B cell (primary cell): ENCODE results near the gene ZDHHC14. TPM values are rescaled to one million over a fixed set of nuclear protein-coding genes. Genes with fewer than 3 reads are reported as not detected.

Experiments
- ATAC-seq: fragments of 200-7000 bp; cut with Tn5 transposase; one replicate; pipeline ENCODE4 v1.10.0; 2021; ENCODE audit warnings: low read depth, mild to moderate bottlenecking, moderate number of reproducible peaks, moderate library complexity
- CTCF ChIA-PET: fragments of 350-600 bp; sonication (Branson Sonifier 250); formaldehyde crosslinking; loops from one replicate; lab custom pipeline; 2021; ENCODE audit warnings: antibody characterized with exemption, inconsistent platforms; lab: Charles Lee
- POLR2A ChIA-PET: fragments of 350-600 bp; sonication (Branson Sonifier 250); formaldehyde crosslinking; loops from one replicate; lab custom pipeline; 2021; ENCODE audit warnings: antibody characterized with exemption; lab: Charles Lee
- DNase-seq: peaks from one replicate; pipeline ENCODE4 v3.0.0; 2013
- H2AFZ ChIP-seq: 2 replicates; pipeline ENCODE4 v1.6.1; 2012; ENCODE audit warnings: mild to moderate bottlenecking, low read depth, low read length; ENCODE audit not compliant: insufficient read depth, poor library complexity, severe bottlenecking
- H3K27ac ChIP-seq, 2 donors: 1 replicate in 1 of 2; 2 replicates in 1 of 2; pipeline ENCODE4 v1.5.1; 2012 to 2013; ENCODE audit warnings: low read length in 2 of 2, mild to moderate bottlenecking in 2 of 2, moderate library complexity in 1 of 2
- H3K27me3 ChIP-seq, 4 experiments: fragments of 200-600 bp in 1 of 4; sonication (generic) in 1 of 4; replicated peaks in 1 of 4; 1 replicate in 2 of 4; 2 replicates in 2 of 4; pipeline versions ENCODE4 v1.6.1 to v1.7.0; 2013 to 2016; ENCODE audit warnings: low read length in 3 of 4, mild to moderate bottlenecking in 2 of 4, mixed read lengths in 1 of 4, moderate library complexity in 1 of 4; ENCODE audit not compliant: insufficient read depth in 4 of 4, control insufficient read depth in 3 of 4; ENCODE audit errors: control extremely low read depth in 1 of 4
- H3K36me3 ChIP-seq, 2 experiments: replicated peaks in 1 of 2; 1 replicate in 1 of 2; 2 replicates in 1 of 2; pipeline versions ENCODE4 v1.6.1 to v1.7.1; 2013; ENCODE audit warnings: low read length in 1 of 2; ENCODE audit not compliant: insufficient read depth in 2 of 2, control insufficient read depth in 1 of 2; ENCODE audit errors: control extremely low read depth in 1 of 2, extremely low read depth in 1 of 2
- H3K4me1 ChIP-seq, 2 donors: fragments of 200-600 bp in 1 of 2; sonication (generic) in 1 of 2; 1 replicate in 1 of 2; 2 replicates in 1 of 2; pipeline versions ENCODE4 v1.5.1 to v1.6.1; 2013 to 2017; ENCODE audit warnings: low read length in 2 of 2; ENCODE audit not compliant: control insufficient read depth in 2 of 2, insufficient read depth in 2 of 2
- H3K4me2 ChIP-seq: replicated peaks from 2 replicates; pipeline ENCODE3; 2012; ENCODE audit warnings: mild to moderate bottlenecking, low read depth, low read length; ENCODE audit not compliant: poor library complexity, severe bottlenecking
- H3K4me3 ChIP-seq, 5 experiments: fragments of 200-600 bp in 1 of 5; sonication (generic) in 1 of 5; 1 replicate in 3 of 5; 2 replicates in 2 of 5; pipeline versions ENCODE4 v1.5.1 to v1.7.0; 2011 to 2016; ENCODE audit warnings: low read length in 4 of 5, mild to moderate bottlenecking in 4 of 5, low read depth in 2 of 5, control low read depth in 1 of 5, moderate library complexity in 1 of 5; ENCODE audit not compliant: insufficient read depth in 1 of 5; ENCODE audit errors: control extremely low read depth in 1 of 5, extremely low read depth in 1 of 5
- H3K79me2 ChIP-seq: fragments of 200-600 bp; sonication (generic); one replicate; pipeline ENCODE4 v1.6.0; 2016; ENCODE audit warnings: low read length; ENCODE audit not compliant: control insufficient read depth, insufficient read depth
- H3K9ac ChIP-seq: fragments of 200-600 bp; sonication (generic); 2 replicates; pipeline ENCODE4 v1.6.1; 2017; ENCODE audit warnings: mild to moderate bottlenecking, low read length, moderate library complexity
- H3K9me3 ChIP-seq, 3 donors: one replicate each; pipeline versions ENCODE4 v1.6.1 to v1.7.1; 2013; ENCODE audit warnings: low read length in 2 of 3; ENCODE audit not compliant: control insufficient read depth in 2 of 3, insufficient read depth in 1 of 3; ENCODE audit errors: control extremely low read depth in 1 of 3
- H4K20me1 ChIP-seq: 2 replicates; pipeline ENCODE4 v1.6.0; 2012; ENCODE audit warnings: mild to moderate bottlenecking, low read length; ENCODE audit not compliant: insufficient read depth, control insufficient read depth, poor library complexity, severe bottlenecking
- H3K27ac Mint-ChIP-seq: one replicate; pipeline ENCODE4 v1.8.0; 2021; ENCODE audit warnings: mixed read lengths
- H3K27me3 Mint-ChIP-seq: one replicate; pipeline ENCODE4 v1.8.0; 2021; ENCODE audit warnings: mixed read lengths
- H3K4me1 Mint-ChIP-seq: one replicate; pipeline ENCODE4 v1.8.0; 2021; ENCODE audit warnings: mixed read lengths
- H3K4me3 Mint-ChIP-seq: one replicate; pipeline ENCODE4 v1.8.0; 2021; ENCODE audit warnings: mixed read lengths
- H3K9me3 Mint-ChIP-seq: one replicate; pipeline ENCODE4 v1.8.0; 2022; ENCODE audit warnings: mixed read lengths; ENCODE audit not compliant: insufficient read depth
- EZH2 ChIP-seq: IDR thresholded peaks from 2 replicates; pipeline ENCODE4 v1.6.1; 2012; ENCODE audit warnings: borderline replicate concordance, low read depth, mild to moderate bottlenecking, moderate library complexity, low read length; ENCODE audit not compliant: insufficient read depth, poor library complexity, severe bottlenecking
- WGBS: methylation state at CpG from one replicate; pipeline ENCODE4 v1.1.5; 2013; ENCODE audit warnings: missing lambda C conversion rate; ENCODE audit not compliant: insufficient coverage; 5-methylcytosine and 5-hydroxymethylcytosine counted together
- intact Hi-C: fragments of 100-400 bp; cut with micrococcal nuclease; formaldehyde crosslinking; loops from one replicate; pipeline ENCODE4 v1.10.0; 2022
- polyA plus RNA-seq: library from polyadenylated mRNA; depleted of rRNA; stranded (reverse); fragments of >200 nt; gene quantifications from 2 replicates; pipeline ENCODE4 v1.2.3, GENCODE V29; 2012
- total RNA-seq, 2 donors: library from RNA; stranded (reverse); fragments of 120-200 nt in 1 of 2; gene quantifications; 1 replicate in 1 of 2; 2 replicates in 1 of 2; pipeline versions ENCODE4 v1.2.3 to v1.2.4, GENCODE V29; 2013 to 2022
- TF ChIP-seq, protein P1 (sequence below): fragments of 200-600 bp; IDR thresholded peaks from one replicate; pipeline ENCODE4 v1.8.0; 2022; ENCODE audit warnings: antibody characterized with exemption, mild to moderate bottlenecking

ZDHHC14 gene
- total and polyA plus RNA-seq, 2 donors (not counting 1 experiment from before 2014, with no cell fraction given): 8.8 to 50.4 TPM

- no peak overlapping the region for H3K4me3 ChIP-seq
- no peak overlapping the region for H3K27ac Mint-ChIP-seq
- no peaks in the 10 kb centered on the region for H3K9me3 Mint-ChIP-seq
- DNase-seq (no peak), ATAC-seq (no peak)
- intact Hi-C loops: no loop called here
- peaks cover 11% of the 10 kb centered on the region for H3K27me3 Mint-ChIP-seq
- H3K4me1 Mint-ChIP-seq: no peaks in the 10 kb centered on the region
- no peak overlapping the region for H3K9ac ChIP-seq
- TF ChIP-seq EZH2: no peak
- TF ChIP-seq, protein P1, sequence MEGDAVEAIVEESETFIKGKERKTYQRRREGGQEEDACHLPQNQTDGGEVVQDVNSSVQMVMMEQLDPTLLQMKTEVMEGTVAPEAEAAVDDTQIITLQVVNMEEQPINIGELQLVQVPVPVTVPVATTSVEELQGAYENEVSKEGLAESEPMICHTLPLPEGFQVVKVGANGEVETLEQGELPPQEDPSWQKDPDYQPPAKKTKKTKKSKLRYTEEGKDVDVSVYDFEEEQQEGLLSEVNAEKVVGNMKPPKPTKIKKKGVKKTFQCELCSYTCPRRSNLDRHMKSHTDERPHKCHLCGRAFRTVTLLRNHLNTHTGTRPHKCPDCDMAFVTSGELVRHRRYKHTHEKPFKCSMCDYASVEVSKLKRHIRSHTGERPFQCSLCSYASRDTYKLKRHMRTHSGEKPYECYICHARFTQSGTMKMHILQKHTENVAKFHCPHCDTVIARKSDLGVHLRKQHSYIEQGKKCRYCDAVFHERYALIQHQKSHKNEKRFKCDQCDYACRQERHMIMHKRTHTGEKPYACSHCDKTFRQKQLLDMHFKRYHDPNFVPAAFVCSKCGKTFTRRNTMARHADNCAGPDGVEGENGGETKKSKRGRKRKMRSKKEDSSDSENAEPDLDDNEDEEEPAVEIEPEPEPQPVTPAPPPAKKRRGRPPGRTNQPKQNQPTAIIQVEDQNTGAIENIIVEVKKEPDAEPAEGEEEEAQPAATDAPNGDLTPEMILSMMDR: no peak
- no peaks in the 10 kb centered on the region for H3K9me3 ChIP-seq
- POLR2A ChIA-PET: no interaction called here
- 92% methylated on average over 7 of the region's 12 CpGs for WGBS
- H3K36me3 ChIP-seq: no peaks in the 10 kb centered on the region
- H3K4me3 Mint-ChIP-seq: no peak overlapping the region
- H3K79me2 ChIP-seq: no peaks in the 10 kb centered on the region
- CTCF ChIA-PET: interaction anchor here (0.8 to 0.9 kb wide), 2 partner anchors 359 to 399 kb away, joined by 3 read pairs; no protein-coding TSS in a partner anchor
- H3K4me1 ChIP-seq: no peaks in the 10 kb centered on the region
- peaks cover 0 to 14% (median 0%) of the 10 kb centered on the region in 4 experiments for H3K27me3 ChIP-seq
- H4K20me1 ChIP-seq: no peaks in the 10 kb centered on the region
- no peak overlapping the region for H3K4me2 ChIP-seq
- H3K27ac ChIP-seq: no peak overlapping the region
- H2AFZ ChIP-seq: no peak overlapping the region
These were observed 332.6 kb downstream of the ZDHHC14 start for GRCh38 chr6:157713451-157714152.

DNA sequence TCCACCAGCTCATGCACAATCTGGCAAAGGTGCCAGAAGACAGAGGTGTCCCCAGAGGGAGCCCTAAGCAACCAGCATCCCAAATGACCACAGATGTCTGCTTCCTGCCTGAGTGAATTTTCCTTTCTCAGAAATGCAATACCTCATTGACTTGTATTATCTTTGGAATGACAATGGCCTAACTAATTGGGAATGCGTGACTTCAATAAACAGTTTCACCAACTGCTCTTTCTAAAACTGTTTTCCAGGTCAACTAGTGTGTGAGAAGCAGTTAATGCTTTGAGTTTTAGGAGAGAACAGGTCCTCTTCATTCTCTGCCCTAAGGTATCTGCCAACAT lies 333.1 kb downstream of the ZDHHC14 start:
- DNase-seq (no peak), ATAC-seq (no peak)
- CTCF ChIA-PET: interaction anchor here (0.8 to 0.9 kb wide), 2 partner anchors 358 to 399 kb away, joined by 3 read pairs; no protein-coding TSS in a partner anchor
- Mint-ChIP-seq H3K4me1 (no peaks in the 10 kb centered on the region), H3K27ac (no peak overlapping the region), H3K4me3 (no peak overlapping the region), H3K27me3 (peaks cover 11% of the 10 kb centered on the region), H3K9me3 (no peaks in the 10 kb centered on the region)
- POLR2A ChIA-PET: no interaction called here
- no peak overlapping the region for H3K4me2 ChIP-seq
- H3K4me3 ChIP-seq: no peak overlapping the region
- no peaks in the 10 kb centered on the region for H3K79me2 ChIP-seq
- H3K27me3 ChIP-seq: peaks cover 0 to 14% (median 0%) of the 10 kb centered on the region in 4 experiments
- H3K9me3 ChIP-seq: no peaks in the 10 kb centered on the region
- no peak overlapping the region for H2AFZ ChIP-seq
- no peaks in the 10 kb centered on the region for H3K4me1 ChIP-seq
- TF ChIP-seq, protein P1: no peak
- TF ChIP-seq EZH2: no peak
- intact Hi-C loops: no loop called here
- H3K27ac ChIP-seq: no peak overlapping the region
- no peaks in the 10 kb centered on the region for H4K20me1 ChIP-seq
- H3K36me3 ChIP-seq: no peaks in the 10 kb centered on the region
- WGBS: no CpG with 5 or more reads among the region's 1 CpG
- no peak overlapping the region for H3K9ac ChIP-seq
